NCI-H2029 treated with DMSO at 0.1 percent for 48 hours (cell line): Measurements from ENCODE around the gene POMGNT1.

Experiments used
- DNase-seq: peaks from one replicate; lab custom pipeline; 2025; lab: John Stamatoyannopoulos, UW

Gene POMGNT1

DNA sequence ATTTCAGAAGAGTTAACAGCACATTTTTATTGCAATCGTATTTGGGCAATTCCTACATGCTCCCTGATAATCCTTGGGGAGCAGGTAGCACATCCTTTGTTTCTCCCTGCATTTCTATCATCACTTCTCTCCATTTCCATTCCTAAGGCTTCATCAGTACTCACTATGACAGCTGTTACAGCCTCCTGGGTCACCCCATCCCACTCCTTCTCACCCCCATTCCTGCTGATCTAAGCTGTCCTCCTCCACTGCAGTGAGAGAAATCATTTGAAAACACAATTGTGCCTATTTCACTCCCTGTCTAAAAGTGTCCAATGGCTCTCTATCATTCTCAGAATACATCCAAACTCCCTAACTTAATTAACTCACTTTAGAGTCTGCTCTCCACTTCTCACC lies 40.3 kb downstream of the POMGNT1 start:
- DNase-seq, result no peak

DNA sequence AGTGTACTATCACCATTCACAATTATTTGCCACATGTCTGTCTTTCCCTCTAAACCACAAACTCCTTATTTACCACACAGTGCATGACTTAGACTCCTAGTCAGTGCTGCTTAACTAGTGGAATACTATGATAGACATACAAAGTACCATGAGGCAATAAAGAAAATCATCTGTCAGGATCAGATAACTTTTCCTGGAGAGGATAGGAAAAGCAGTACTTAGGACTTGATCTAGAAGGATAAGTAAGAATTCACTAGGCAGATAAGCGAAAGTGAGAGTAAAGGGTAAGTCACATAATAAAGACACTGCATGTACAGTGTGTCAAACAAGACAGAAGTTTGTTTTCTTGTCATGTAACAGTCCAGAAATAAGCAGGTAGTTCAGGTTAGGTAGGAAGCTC lies 44.5 kb downstream of the POMGNT1 start:
- DNase-seq, result no peak

DNA sequence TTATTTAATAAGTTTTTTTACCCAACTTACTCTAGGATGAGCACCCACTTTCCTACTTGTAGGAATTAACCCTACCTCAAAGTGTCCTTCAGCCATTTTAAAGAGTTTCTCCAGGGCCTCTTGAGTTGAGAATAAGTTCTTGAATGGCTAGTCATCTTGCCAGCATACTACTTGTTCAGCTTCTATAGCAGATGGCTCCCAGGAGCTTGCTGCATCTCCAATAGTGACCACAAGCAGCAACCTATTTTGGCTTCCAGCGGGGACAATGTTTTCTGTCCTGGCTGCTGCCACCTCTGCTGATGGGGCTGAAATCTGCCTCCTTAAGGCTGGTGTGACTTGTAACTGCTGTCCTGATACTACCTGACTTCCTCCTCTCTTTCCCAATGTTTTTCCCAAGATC lies 45.0 kb downstream of the POMGNT1 start:
- no peak for DNase-seq

DNA sequence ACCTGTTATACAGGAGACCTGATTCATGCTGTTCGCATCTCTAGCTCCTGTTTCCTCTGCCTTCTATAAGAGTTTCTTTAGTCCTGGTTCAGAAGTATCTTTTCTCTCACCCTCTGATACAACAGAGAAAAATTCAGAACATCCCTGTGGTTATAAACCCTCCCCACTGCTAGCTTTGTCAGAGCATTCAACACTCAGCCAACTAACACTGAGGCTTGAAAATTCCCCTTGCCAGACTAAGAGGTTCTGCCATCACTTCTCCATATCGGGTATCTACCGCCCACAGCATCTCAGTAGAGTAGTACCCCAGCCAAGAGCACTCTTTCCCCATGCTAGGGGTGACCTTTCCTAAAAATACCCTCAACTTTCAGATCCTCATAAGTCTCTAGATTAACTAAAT lies 46.2 kb downstream of the POMGNT1 start:
- DNase-seq, result no peak

DNA sequence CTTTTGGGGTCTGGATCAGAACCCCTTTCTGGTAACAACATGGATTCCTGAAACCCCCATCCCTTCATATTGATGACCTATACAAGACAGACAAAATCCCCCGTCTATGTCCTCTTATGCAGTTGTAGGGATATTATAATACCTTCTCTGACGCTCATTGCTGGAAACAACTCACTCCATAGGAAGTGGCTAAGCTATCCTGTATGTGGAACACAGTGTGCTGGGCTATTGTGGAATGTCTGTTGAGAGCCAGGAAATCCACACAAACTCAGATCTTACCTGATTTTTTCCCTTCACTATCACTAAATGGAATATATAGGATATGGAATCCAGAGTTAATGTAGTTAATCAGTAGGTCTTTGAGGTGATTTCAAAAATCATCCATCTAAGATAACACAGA lies 48.1 kb downstream of the POMGNT1 start:
- DNase-seq, result no peak

DNA sequence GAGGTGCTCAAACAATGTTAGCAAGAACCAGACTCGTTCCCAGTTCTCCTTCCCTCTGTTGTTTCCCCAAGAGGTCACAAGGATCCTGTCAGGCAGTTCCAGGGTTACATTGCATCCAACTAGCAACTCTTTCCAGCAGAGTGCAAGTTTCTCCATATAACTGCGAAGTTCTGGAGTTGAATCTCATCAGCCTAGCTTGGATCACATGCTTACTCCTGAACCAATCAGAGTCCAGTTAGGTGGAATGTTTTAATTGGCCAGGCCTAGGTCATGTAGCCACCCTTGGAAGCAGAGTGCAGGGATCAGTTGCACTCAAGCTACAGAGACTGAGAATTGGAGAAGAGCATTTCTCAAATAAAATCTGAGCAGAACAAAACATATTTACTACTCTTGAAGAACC lies 49.9 kb downstream of the POMGNT1 start:
- DNase-seq, result no peak
